HCT116 (cell line): ENCODE measurements around the gene CGRRF1.

Experiments used
- ATF3 ChIP-seq: IDR thresholded peaks from 2 replicates; pipeline ENCODE4 v1.6.1; 2012
- CEBPB ChIP-seq: IDR thresholded peaks from 2 replicates; pipeline ENCODE4 v1.6.1; 2012; ENCODE audit warnings: low read depth
- CTCF ChIP-seq, 3 experiments: fragments of 200-600 bp in 1 of 3; sonication (generic) in 1 of 3; IDR thresholded peaks in 2 of 3; conservative IDR thresholded peaks in 1 of 3; 2 replicates each; pipeline ENCODE4 v1.5.1; 2012 to 2017; ENCODE audit warnings: low read depth in 2 of 3, low read length in 2 of 3, antibody characterized with exemption in 1 of 3, borderline replicate concordance in 1 of 3, control low read depth in 1 of 3, mild to moderate bottlenecking in 1 of 3, mixed read lengths in 1 of 3, mixed run types in 1 of 3, moderate library complexity in 1 of 3; ENCODE audit not compliant: insufficient read depth in 1 of 3
- EZH2 ChIP-seq: fragments of 200-600 bp; sonication (generic); IDR thresholded peaks from 2 replicates; pipeline ENCODE4 v1.6.1; 2017; ENCODE audit warnings: antibody characterized with exemption, mixed run types
- EZH2phosphoT487 ChIP-seq: fragments of 200-600 bp; IDR thresholded peaks from 2 replicates; pipeline ENCODE4 v1.6.1; 2018; ENCODE audit warnings: antibody characterized with exemption, borderline replicate concordance
- POLR2A ChIP-seq: IDR thresholded peaks from 2 replicates; pipeline ENCODE4 v1.7.0; 2011; ENCODE audit warnings: borderline replicate concordance; ENCODE audit not compliant: insufficient read depth, insufficient read length; ENCODE audit errors: extremely low read depth
- POLR2AphosphoS5 ChIP-seq: IDR thresholded peaks from 2 replicates; pipeline ENCODE4 v1.6.1; 2011; ENCODE audit warnings: mild to moderate bottlenecking, low read depth, low read length, moderate library complexity
- SIN3A ChIP-seq: IDR thresholded peaks from 2 replicates; pipeline ENCODE4 v1.6.1; 2012; ENCODE audit warnings: low read depth
- SP1 ChIP-seq: IDR thresholded peaks from 2 replicates; pipeline ENCODE4 v1.6.1; 2012; ENCODE audit warnings: low read depth
- TCF7L2 ChIP-seq: IDR thresholded peaks from 2 replicates; pipeline ENCODE4 v1.7.0; 2011; ENCODE audit warnings: borderline replicate concordance, inconsistent platforms; ENCODE audit not compliant: insufficient read depth, insufficient read length; ENCODE audit errors: extremely low read depth
- YY1 ChIP-seq: IDR thresholded peaks from 2 replicates; pipeline ENCODE4 v1.6.1; 2011; ENCODE audit warnings: low read length, low read depth, moderate library complexity, mild to moderate bottlenecking; ENCODE audit not compliant: insufficient replicate concordance; ENCODE audit errors: extremely low read depth
- ZNF274 ChIP-seq: fragments of 200-500 bp; sonication (Bioruptor generic); IDR thresholded peaks from 2 replicates; pipeline ENCODE4 v1.6.1; 2014; ENCODE audit warnings: mild to moderate bottlenecking, low read depth, low read length, inconsistent platforms
- TF ChIP-seq, protein P1 (sequence below): IDR thresholded peaks from 2 replicates; pipeline ENCODE4 v1.6.1; 2012

- TF ChIP-seq SIN3A (no peak), ATF3 (no peak), TCF7L2 (no peak), CTCF (IDR thresholded peaks at IDR 0.05 in 2 of 3, conservative IDR thresholded peaks at IDR 0.05 in 1 of 3; ENCODE audit: borderline replicate concordance in 1 of 3, insufficient read depth in 1 of 3, low read depth in 2 of 3, low read length in 2 of 3) (no peak), CEBPB (no peak), POLR2A (no peak), SP1 (no peak), POLR2AphosphoS5 (no peak), ZNF274 (no peak), EZH2phosphoT487 (no peak), EZH2 (no peak), YY1 (no peak)
- TF ChIP-seq, protein P1, sequence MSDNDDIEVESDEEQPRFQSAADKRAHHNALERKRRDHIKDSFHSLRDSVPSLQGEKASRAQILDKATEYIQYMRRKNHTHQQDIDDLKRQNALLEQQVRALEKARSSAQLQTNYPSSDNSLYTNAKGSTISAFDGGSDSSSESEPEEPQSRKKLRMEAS: no peak
Observed at GRCh38 chr14:54549862-54550261, 40.2 kb downstream of the CGRRF1 start.
